ENCODE data around the gene ATP6V1F.

DNA sequence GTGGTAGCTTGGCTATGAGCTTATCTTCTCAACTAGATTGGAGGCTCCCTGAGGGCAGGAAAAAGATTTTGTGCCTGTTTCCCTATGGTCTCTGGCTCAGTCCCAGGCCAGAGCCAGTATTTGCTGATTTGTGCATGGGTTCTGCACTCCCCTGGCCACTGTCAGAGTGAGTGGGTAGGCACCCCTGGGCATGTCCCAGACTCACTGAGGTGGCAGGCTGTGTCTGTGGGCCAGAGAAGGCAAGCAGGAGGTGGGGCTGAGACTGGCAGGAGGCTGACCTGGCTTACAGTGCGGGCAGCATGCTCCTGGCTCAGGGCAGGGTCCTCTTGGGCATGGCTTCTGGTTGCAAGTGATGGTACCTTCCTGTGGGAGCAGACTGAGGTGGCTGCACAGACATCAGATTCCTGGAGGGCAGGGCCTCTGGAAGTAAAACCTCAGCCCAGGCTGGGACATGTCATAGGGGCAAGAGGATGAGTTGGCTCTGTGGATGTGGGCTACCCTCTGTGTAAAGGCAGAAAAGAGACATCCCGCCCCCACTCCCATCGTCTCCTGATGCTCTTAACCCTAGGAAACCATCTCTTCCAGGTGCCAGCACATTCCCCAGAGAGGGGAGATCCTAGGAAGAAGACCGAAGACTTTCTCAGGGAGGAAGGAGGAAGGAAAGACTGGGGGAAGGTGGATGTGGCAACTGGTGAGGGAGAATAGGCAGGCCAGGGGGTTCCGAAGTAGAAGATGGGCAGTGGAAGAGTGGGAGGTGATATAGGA lies 43.5 kb downstream of the ATP6V1F start:
- TF ChIP-seq POLR2AphosphoS5 (IDR thresholded peaks at IDR 0.05) = no peak
- no peak for TF ChIP-seq POLR2A (IDR thresholded peaks at IDR 0.05)

Measured in spleen (tissue), 3 donors.